Smooth muscle cell (in vitro differentiated cells): Measurements from ENCODE around the gene NPY2R. TPM values are rescaled to one million over a fixed set of nuclear protein-coding genes. Genes with fewer than 3 reads are reported as not detected.

Source experiments
- DNase-seq: peaks from one replicate; lab custom pipeline; 2025; ENCODE audit not compliant: unreplicated experiment; lab: John Stamatoyannopoulos, UW
- H2AFZ ChIP-seq: fragments of 200-600 bp; sonication (generic); 2 replicates; pipeline ENCODE4 v1.6.0; 2016; ENCODE audit warnings: antibody characterized with exemption, low read depth, mild to moderate bottlenecking
- H3F3A ChIP-seq: fragments of 200-600 bp; sonication (generic); 2 replicates; pipeline ENCODE4 v1.6.0; 2017; ENCODE audit warnings: antibody characterized with exemption, low read depth
- H3K27ac ChIP-seq: fragments of 200-600 bp; sonication (generic); 2 replicates; pipeline ENCODE4 v1.5.1; 2016; ENCODE audit warnings: low read depth, mild to moderate bottlenecking
- H3K27me3 ChIP-seq: fragments of 200-600 bp; sonication (generic); 2 replicates; pipeline ENCODE4 v1.6.1; 2016; ENCODE audit warnings: low read depth, mild to moderate bottlenecking
- H3K36me3 ChIP-seq: fragments of 200-600 bp; sonication (generic); 2 replicates; pipeline ENCODE4 v1.5.1; 2016; ENCODE audit warnings: low read depth
- H3K4me1 ChIP-seq: fragments of 200-600 bp; sonication (generic); 2 replicates; pipeline ENCODE4 v1.5.1; 2016; ENCODE audit warnings: low read depth
- H3K4me2 ChIP-seq: fragments of 200-600 bp; sonication (generic); 2 replicates; pipeline ENCODE4 v1.6.0; 2016; ENCODE audit warnings: mild to moderate bottlenecking
- H3K4me3 ChIP-seq: fragments of 200-600 bp; sonication (generic); 2 replicates; pipeline ENCODE4 v1.5.1; 2016; ENCODE audit warnings: mild to moderate bottlenecking
- H3K79me2 ChIP-seq: fragments of 200-600 bp; sonication (generic); 2 replicates; pipeline ENCODE4 v1.6.0; 2016; ENCODE audit warnings: low read depth, mild to moderate bottlenecking
- H3K9ac ChIP-seq: fragments of 200-600 bp; sonication (generic); 2 replicates; pipeline ENCODE4 v1.6.0; 2016; ENCODE audit warnings: low read depth
- H3K9me3 ChIP-seq: fragments of 200-600 bp; sonication (generic); replicated peaks from 2 replicates; pipeline ENCODE4 v1.5.1; 2016; ENCODE audit warnings: low read depth
- H4K20me1 ChIP-seq: fragments of 200-600 bp; sonication (generic); 2 replicates; pipeline ENCODE4 v1.6.0; 2016; ENCODE audit warnings: low read depth
- CTCF ChIP-seq: fragments of 200-600 bp; sonication (generic); IDR thresholded peaks from 2 replicates; pipeline ENCODE4 v1.5.1; 2017; ENCODE audit warnings: borderline replicate concordance, mild to moderate bottlenecking, antibody characterized with exemption; ENCODE audit not compliant: insufficient read depth, poor library complexity, severe bottlenecking
- WGBS: methylation state at CpG from one replicate; pipeline ENCODE4 v1.1.7; 2016; ENCODE audit warnings: low lambda C conversion rate; 5-methylcytosine and 5-hydroxymethylcytosine counted together
- polyA plus RNA-seq: library from polyadenylated mRNA; unstranded; fragments of >200 nt; fragmentation: Nextera tagmentation; extraction: Ambion mirVana; gene quantifications from 2 replicates; pipeline ENCODE4 v1.2.1, GENCODE V29; 2016
- total RNA-seq: library from RNA; depleted of rRNA; stranded (reverse); fragments of >200 nt; gene quantifications from 2 replicates; pipeline ENCODE4 v1.2.3, GENCODE V29; 2014

NPY2R gene
- total and polyA plus RNA-seq, 2 experiments from 2014 or later, result not detected

- Histone ChIP-seq H3K9ac (no peak overlapping the region), H3K4me1 (no peaks in the 10 kb centered on the region), H3K27ac (no peak overlapping the region), H4K20me1 (no peaks in the 10 kb centered on the region), H3K79me2 (no peaks in the 10 kb centered on the region), H3K4me3 (no peak overlapping the region), H3K4me2 (no peak overlapping the region), H3K27me3 (no peaks in the 10 kb centered on the region), H3K36me3 (no peaks in the 10 kb centered on the region), H3K9me3 (no peaks in the 10 kb centered on the region), H3F3A (no peaks in the 10 kb centered on the region), H2AFZ (no peak overlapping the region)
- no peak for TF ChIP-seq CTCF
- no peak for DNase-seq
These were observed 33.2 kb downstream of the NPY2R start for GRCh38 chr4:155241664-155242063.

- WGBS, result 74% methylated on average over 4 of the region's 4 CpGs
- Histone ChIP-seq H3K79me2 (no peaks in the 10 kb centered on the region), H3K4me3 (no peak overlapping the region), H3K27ac (no peak overlapping the region), H3K36me3 (no peaks in the 10 kb centered on the region), H2AFZ (no peak overlapping the region), H3K4me2 (no peak overlapping the region), H3K4me1 (peaks cover 19% of the 10 kb centered on the region), H3K9me3 (no peaks in the 10 kb centered on the region), H3F3A (no peaks in the 10 kb centered on the region), H4K20me1 (no peaks in the 10 kb centered on the region), H3K27me3 (no peaks in the 10 kb centered on the region), H3K9ac (no peak overlapping the region)
- DNase-seq, result no peak
- no peak for TF ChIP-seq CTCF
These were observed 36.7 kb downstream of the NPY2R start for GRCh38 chr4:155245105-155245504.

- H3K36me3 ChIP-seq, result no peaks in the 10 kb centered on the region
- no peak overlapping the region for H3K4me2 ChIP-seq
- H2AFZ ChIP-seq, result no peak overlapping the region
- H3K4me1 ChIP-seq, result peaks cover 19% of the 10 kb centered on the region
- H3K4me3 ChIP-seq, result no peak overlapping the region
- H3K27ac ChIP-seq, result no peak overlapping the region
- H3K9ac ChIP-seq, result no peak overlapping the region
- H4K20me1 ChIP-seq, result no peaks in the 10 kb centered on the region
- no peak for DNase-seq
- H3K9me3 ChIP-seq, result no peaks in the 10 kb centered on the region
- H3F3A ChIP-seq, result no peaks in the 10 kb centered on the region
- no peak for TF ChIP-seq CTCF
- whole genome bisulfite sequencing, result 82% methylated on average over 9 of the region's 9 CpGs
- H3K79me2 ChIP-seq, result no peaks in the 10 kb centered on the region
- H3K27me3 ChIP-seq, result no peaks in the 10 kb centered on the region
These were observed 39.8 kb downstream of the NPY2R start for GRCh38 chr4:155248002-155248896.
